ENCODE results near the gene CFAP92.

Gene CFAP92

GRCh38 chr3:129019266-129019665, 25.4 kb upstream of the CFAP92 start:
- in situ Hi-C loops (cut with HindIII; ENCODE audit: low sequenced_read_pairs), result no loop called here
- TF ChIP-seq, protein P1, sequence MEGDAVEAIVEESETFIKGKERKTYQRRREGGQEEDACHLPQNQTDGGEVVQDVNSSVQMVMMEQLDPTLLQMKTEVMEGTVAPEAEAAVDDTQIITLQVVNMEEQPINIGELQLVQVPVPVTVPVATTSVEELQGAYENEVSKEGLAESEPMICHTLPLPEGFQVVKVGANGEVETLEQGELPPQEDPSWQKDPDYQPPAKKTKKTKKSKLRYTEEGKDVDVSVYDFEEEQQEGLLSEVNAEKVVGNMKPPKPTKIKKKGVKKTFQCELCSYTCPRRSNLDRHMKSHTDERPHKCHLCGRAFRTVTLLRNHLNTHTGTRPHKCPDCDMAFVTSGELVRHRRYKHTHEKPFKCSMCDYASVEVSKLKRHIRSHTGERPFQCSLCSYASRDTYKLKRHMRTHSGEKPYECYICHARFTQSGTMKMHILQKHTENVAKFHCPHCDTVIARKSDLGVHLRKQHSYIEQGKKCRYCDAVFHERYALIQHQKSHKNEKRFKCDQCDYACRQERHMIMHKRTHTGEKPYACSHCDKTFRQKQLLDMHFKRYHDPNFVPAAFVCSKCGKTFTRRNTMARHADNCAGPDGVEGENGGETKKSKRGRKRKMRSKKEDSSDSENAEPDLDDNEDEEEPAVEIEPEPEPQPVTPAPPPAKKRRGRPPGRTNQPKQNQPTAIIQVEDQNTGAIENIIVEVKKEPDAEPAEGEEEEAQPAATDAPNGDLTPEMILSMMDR (IDR thresholded peaks at IDR 0.05; ENCODE audit: low read depth, low read length), result no peak
- H3K4me3 ChIP-seq (ENCODE audit: low read depth, low read length), result no peak overlapping the region
- DNase-seq (ENCODE audit: low read depth, low spot score), result no peak

- TF ChIP-seq, protein P1 (IDR thresholded peaks at IDR 0.05; ENCODE audit: low read depth, low read length), result no peak
- DNase-seq (ENCODE audit: low read depth, low spot score), result no peak
- in situ Hi-C loops (cut with HindIII; ENCODE audit: low sequenced_read_pairs), result no loop called here
- H3K4me3 ChIP-seq (ENCODE audit: low read depth, low read length), result no peak overlapping the region
Observed at GRCh38 chr3:129018751-129019150, 24.9 kb upstream of the CFAP92 start.

DNA sequence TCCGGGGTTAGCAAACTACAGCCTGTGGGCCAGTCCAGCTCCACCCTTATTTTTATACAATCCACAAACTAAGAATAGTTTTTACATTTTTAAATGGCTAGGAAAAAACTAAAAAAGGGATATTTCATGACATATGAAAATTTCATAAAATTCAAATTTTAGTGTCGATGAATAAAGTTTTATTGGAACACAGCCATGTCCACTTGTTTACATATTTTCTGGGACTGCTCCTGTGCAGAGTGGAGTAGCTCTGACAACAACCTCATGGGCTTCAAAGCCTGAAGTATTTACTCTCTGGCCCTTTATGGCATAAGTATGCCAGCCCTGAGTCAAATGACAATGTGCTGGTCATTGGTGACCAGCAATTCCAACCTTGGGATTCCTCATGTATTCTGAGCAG, 24.4 kb upstream of the CFAP92 start:
- no peak for DNase-seq (ENCODE audit: low read depth, low spot score)
- H3K4me3 ChIP-seq (ENCODE audit: low read depth, low read length), result no peak overlapping the region
- in situ Hi-C loops (cut with HindIII; ENCODE audit: low sequenced_read_pairs), result no loop called here
- TF ChIP-seq, protein P1 (IDR thresholded peaks at IDR 0.05; ENCODE audit: low read depth, low read length), result no peak

GRCh38 chr3:129017484-129017899, 23.6 kb upstream of the CFAP92 start:
- TF ChIP-seq, protein P1 (IDR thresholded peaks at IDR 0.05; ENCODE audit: low read depth, low read length), result no peak
- in situ Hi-C loops (cut with HindIII; ENCODE audit: low sequenced_read_pairs), result no loop called here
- DNase-seq (ENCODE audit: low read depth, low spot score), result no peak
- no peak overlapping the region for H3K4me3 ChIP-seq (ENCODE audit: low read depth, low read length)

DNA sequence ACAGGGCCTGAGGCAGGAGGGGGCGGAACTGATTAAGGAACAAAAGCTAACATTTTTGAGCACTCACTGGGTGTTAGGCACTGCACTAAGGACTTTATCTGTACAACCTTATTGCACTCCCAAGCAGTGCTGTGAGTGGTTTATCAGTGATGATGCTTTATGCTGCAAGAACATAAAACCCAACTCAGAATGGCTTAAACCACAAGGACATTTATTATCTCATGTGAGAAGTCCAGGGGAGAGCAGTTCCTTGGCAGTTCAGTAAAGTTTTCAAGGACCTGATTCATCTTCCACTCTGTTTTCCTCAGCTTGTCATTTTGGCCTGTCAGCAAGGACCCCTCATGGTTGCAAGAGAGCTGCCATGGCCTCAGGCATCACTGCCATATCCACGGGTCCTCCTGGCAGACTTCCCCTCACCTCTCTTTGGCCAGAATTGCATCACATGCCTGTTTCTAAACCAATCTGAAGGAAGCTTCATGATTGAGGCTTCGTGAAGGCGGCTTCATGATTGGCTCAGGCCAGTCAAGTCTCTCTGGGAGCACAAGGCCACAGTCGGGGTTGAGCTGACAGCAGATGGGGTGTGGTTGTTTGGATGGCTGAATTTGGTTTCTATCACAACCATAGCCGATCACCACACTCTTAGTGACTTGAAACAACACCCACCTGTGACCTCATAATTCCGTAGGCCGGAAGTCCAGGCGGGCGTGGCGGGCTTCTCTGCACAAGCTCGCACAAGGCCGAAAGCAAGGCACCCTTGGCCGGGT, 23.0 kb upstream of the CFAP92 start:
- in situ Hi-C loops (cut with HindIII; ENCODE audit: low sequenced_read_pairs), result no loop called here
- no peak for DNase-seq (ENCODE audit: low read depth, low spot score)
- TF ChIP-seq, protein P1 (IDR thresholded peaks at IDR 0.05; ENCODE audit: low read depth, low read length), result no peak
- H3K4me3 ChIP-seq (ENCODE audit: low read depth, low read length), result no peak overlapping the region

GRCh38 chr3:129016356-129016719, 22.5 kb upstream of the CFAP92 start:
- in situ Hi-C loops (cut with HindIII; ENCODE audit: low sequenced_read_pairs), result no loop called here
- no peak for DNase-seq (ENCODE audit: low read depth, low spot score)
- H3K4me3 ChIP-seq (ENCODE audit: low read depth, low read length), result no peak overlapping the region
- TF ChIP-seq, protein P1 (IDR thresholded peaks at IDR 0.05; ENCODE audit: low read depth, low read length), result no peak

All from astrocyte of the spinal cord (primary cell).